ENCODE results near the gene OPCML. TPM values are rescaled to one million over a fixed set of nuclear protein-coding genes. Genes with fewer than 3 reads are reported as not detected.

Gene OPCML
- polyA plus RNA-seq, 3 donors: not detected

GRCh38 chr11:132463295-132464002 lies 1068.9 kb downstream of the OPCML start:
- intact Hi-C loops (cut with micrococcal nuclease): no loop called here
- Mint-ChIP-seq H3K27me3 (ENCODE audit: low read depth in 3 of 3) (no peaks in the 10 kb centered on the region), H3K9me3 (peaks cover 0 to 9% (median 5%) of the 10 kb centered on the region in 7 donors), H3K4me3 (no peak overlapping the region), H3K4me1 (no peaks in the 10 kb centered on the region), H3K36me3 (no peaks in the 10 kb centered on the region), H3K27ac (no peak overlapping the region)
- Histone ChIP-seq H3K9me3 (replicated peaks in 1 of 2; ENCODE audit: control insufficient read depth in 1 of 2, insufficient read depth in 1 of 2, low read length in 2 of 2) (peaks cover 3 to 7% of the 10 kb centered on the region in 2 donors), H3K4me3 (replicated peaks in 1 of 3; ENCODE audit: low read depth in 2 of 3, low read length in 3 of 3) (no peak overlapping the region), H3K27me3 (ENCODE audit: control insufficient read depth in 2 of 2, insufficient read depth in 2 of 2, low read length in 2 of 2) (no peaks in the 10 kb centered on the region), H3K4me1 (ENCODE audit: control insufficient read depth in 1 of 2, insufficient read depth in 2 of 2, low read length in 2 of 2) (no peaks in the 10 kb centered on the region), H3K36me3 (replicated peaks in 1 of 2; ENCODE audit: control insufficient read depth in 1 of 2, insufficient read depth in 2 of 2, low read length in 2 of 2) (no peaks in the 10 kb centered on the region), H3K9ac (ENCODE audit: insufficient read depth, low read length, poor library complexity, severe bottlenecking) (no peak overlapping the region), H4K20me1 (ENCODE audit: insufficient read depth, low read length) (no peaks in the 10 kb centered on the region), H3K27ac (ENCODE audit: low read depth in 1 of 2, low read length in 2 of 2) (no peak overlapping the region), H3K4me2 (replicated peaks; ENCODE audit: extremely low read depth, low read length, poor library complexity, severe bottlenecking) (no peak overlapping the region), H3K79me2 (ENCODE audit: insufficient read depth, low read length) (no peaks in the 10 kb centered on the region), H2AFZ (ENCODE audit: insufficient read depth, low read depth, low read length, poor library complexity, severe bottlenecking) (no peak overlapping the region)
- 84% methylated on average over 3 of the region's 3 CpGs for WGBS (ENCODE audit: insufficient coverage)
- DNase-seq: no peak
- TF ChIP-seq CTCF (IDR thresholded peaks at IDR 0.05): no peak

GRCh38 chr11:132459736-132460135 lies 1072.6 kb downstream of the OPCML start:
- no CpG with 5 or more reads among the region's 1 CpG for WGBS (ENCODE audit: insufficient coverage)
- Histone ChIP-seq H3K4me1 (ENCODE audit: control insufficient read depth in 1 of 2, insufficient read depth in 2 of 2, low read length in 2 of 2) (no peaks in the 10 kb centered on the region), H2AFZ (ENCODE audit: insufficient read depth, low read depth, low read length, poor library complexity, severe bottlenecking) (no peak overlapping the region), H3K4me3 (replicated peaks in 1 of 3; ENCODE audit: low read depth in 2 of 3, low read length in 3 of 3) (no peak overlapping the region), H3K79me2 (ENCODE audit: insufficient read depth, low read length) (no peaks in the 10 kb centered on the region), H4K20me1 (ENCODE audit: insufficient read depth, low read length) (no peaks in the 10 kb centered on the region), H3K27me3 (ENCODE audit: control insufficient read depth in 2 of 2, insufficient read depth in 2 of 2, low read length in 2 of 2) (no peaks in the 10 kb centered on the region), H3K4me2 (replicated peaks; ENCODE audit: extremely low read depth, low read length, poor library complexity, severe bottlenecking) (no peak overlapping the region), H3K36me3 (replicated peaks in 1 of 2; ENCODE audit: control insufficient read depth in 1 of 2, insufficient read depth in 2 of 2, low read length in 2 of 2) (no peaks in the 10 kb centered on the region), H3K9ac (ENCODE audit: insufficient read depth, low read length, poor library complexity, severe bottlenecking) (no peak overlapping the region), H3K27ac (ENCODE audit: low read depth in 1 of 2, low read length in 2 of 2) (no peak overlapping the region), H3K9me3 (replicated peaks in 1 of 2; ENCODE audit: control insufficient read depth in 1 of 2, insufficient read depth in 1 of 2, low read length in 2 of 2) (peaks cover 3 to 7% of the 10 kb centered on the region in 2 donors)
- intact Hi-C loops (cut with micrococcal nuclease): no loop called here
- no peak overlapping the region for H3K4me3 Mint-ChIP-seq
- no peak for TF ChIP-seq CTCF (IDR thresholded peaks at IDR 0.05)
- peaks cover 0 to 14% (median 8%) of the 10 kb centered on the region in 7 donors for H3K9me3 Mint-ChIP-seq
- no peak overlapping the region for H3K27ac Mint-ChIP-seq
- no peaks in the 10 kb centered on the region for H3K4me1 Mint-ChIP-seq
- no peaks in the 10 kb centered on the region for H3K36me3 Mint-ChIP-seq
- no peaks in the 10 kb centered on the region for H3K27me3 Mint-ChIP-seq (ENCODE audit: low read depth in 3 of 3)
- DNase-seq: no peak
